AG09309 (cell line): ENCODE measurements around the gene HELZ.

Experiments used
- DNase-seq: peaks from one replicate; pipeline ENCODE4 v3.0.0-alpha.2; 2010; ENCODE audit warnings: low read depth
- H3K4me3 ChIP-seq: 2 replicates; pipeline ENCODE4 v1.5.1; 2011; ENCODE audit warnings: mild to moderate bottlenecking, low read depth, low read length, moderate library complexity; ENCODE audit not compliant: control insufficient read depth
- CTCF ChIP-seq: IDR thresholded peaks from 2 replicates; pipeline ENCODE4 v1.5.1; 2011; ENCODE audit warnings: mild to moderate bottlenecking, low read depth, low read length, inconsistent platforms; ENCODE audit not compliant: insufficient read depth, control insufficient read depth; ENCODE audit errors: missing control alignments

HELZ gene

GRCh38 chr17:67092291-67092690 is 152.7 kb downstream of the HELZ start:
- TF ChIP-seq CTCF, result no peak
- no peak overlapping the region for H3K4me3 ChIP-seq

GRCh38 chr17:67090341-67090740 is 154.7 kb downstream of the HELZ start:
- DNase-seq, result no peak
- no peak for TF ChIP-seq CTCF

More at GRCh38 chr17:67092291-67092690, 152.7 kb downstream of the HELZ start:
- no peak for DNase-seq

GRCh38 chr17:67088639-67089038 is 156.4 kb downstream of the HELZ start:
- no peak for TF ChIP-seq CTCF
- no peak overlapping the region for H3K4me3 ChIP-seq
- no peak for DNase-seq

More at GRCh38 chr17:67090341-67090740, 154.7 kb downstream of the HELZ start:
- H3K4me3 ChIP-seq, result no peak overlapping the region

GRCh38 chr17:67085406-67085805 is 159.6 kb downstream of the HELZ start:
- TF ChIP-seq CTCF, result no peak
- no peak for DNase-seq
- no peak overlapping the region for H3K4me3 ChIP-seq

GRCh38 chr17:67082107-67082506 is 162.9 kb downstream of the HELZ start:
- no peak for TF ChIP-seq CTCF

GRCh38 chr17:67080804-67081203 is 164.2 kb downstream of the HELZ start:
- H3K4me3 ChIP-seq, result no peak overlapping the region
- DNase-seq, result no peak
- no peak for TF ChIP-seq CTCF

More at GRCh38 chr17:67082107-67082506, 162.9 kb downstream of the HELZ start:
- DNase-seq, result no peak
- no peak overlapping the region for H3K4me3 ChIP-seq

- no peak for DNase-seq
- no peak overlapping the region for H3K4me3 ChIP-seq
- no peak for TF ChIP-seq CTCF
Measured at GRCh38 chr17:67079491-67079890, 165.5 kb downstream of the HELZ start.
